GM19372 (cell line): ENCODE measurements around the gene HCFC2.

Source experiments
- ATAC-seq: cut with Tn5 transposase; IDR thresholded peaks from one replicate; pipeline ENCODE4 v1.9.1; 2021; ENCODE audit warnings: mild to moderate bottlenecking, low read depth, moderate library complexity; ENCODE audit not compliant: unreplicated experiment

HCFC2 gene

GRCh38 chr12:104152685-104153241, 88.4 kb downstream of the HCFC2 start:
- no peak for ATAC-seq

GRCh38 chr12:104154286-104154685, 90.0 kb downstream of the HCFC2 start:
- ATAC-seq, result no peak

DNA sequence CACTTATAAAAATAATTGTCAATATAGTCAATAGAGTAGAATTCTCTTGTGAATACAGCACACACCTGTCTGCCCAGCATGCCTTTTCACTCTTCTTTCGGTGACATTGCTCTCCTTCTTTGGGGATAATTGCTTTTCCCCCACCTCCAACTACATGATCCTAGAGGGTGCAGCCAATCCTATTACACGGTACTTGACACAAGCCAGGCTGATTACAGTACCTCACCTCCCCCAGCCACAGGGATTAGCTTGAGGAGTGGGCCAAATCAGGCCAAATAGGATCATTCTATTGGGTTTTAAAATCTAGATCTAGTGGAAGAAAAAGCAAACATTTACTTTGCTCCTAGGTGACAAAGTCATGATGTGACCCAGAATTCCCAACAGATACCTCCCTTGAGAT, 90.5 kb downstream of the HCFC2 start:
- no peak for ATAC-seq
